ENCODE results near the gene BCL2. TPM values are rescaled to one million over a fixed set of nuclear protein-coding genes. Genes with fewer than 3 reads are reported as not detected.

BCL2 gene
- total RNA-seq, 1 donor from 2014 or later, result 76.1 TPM

GRCh38 chr18:63161032-63161760 is 158.4 kb downstream of the BCL2 start:
- intact Hi-C loops (cut with micrococcal nuclease), result loop anchor here (1.0 to 2.0 kb wide), 7 partner anchors 9 to 636 kb away; no protein-coding TSS in a partner anchor
- H3K4me1 Mint-ChIP-seq (ENCODE audit: low read depth), result peaks cover 90% of the 10 kb centered on the region

GRCh38 chr18:63160172-63160995 is 159.2 kb downstream of the BCL2 start:
- H3K9me3 Mint-ChIP-seq, result no peaks in the 10 kb centered on the region
- peak overlapping the region; percentile 99 for H3K27ac Mint-ChIP-seq
- H3K27me3 Mint-ChIP-seq (ENCODE audit: low read depth), result no peaks in the 10 kb centered on the region
- H3K4me3 Mint-ChIP-seq (ENCODE audit: low read depth), result peak overlapping the region; percentile 78
- H3K36me3 Mint-ChIP-seq (ENCODE audit: low read depth), result peaks cover 35% of the 10 kb centered on the region
- peaks cover 92% of the 10 kb centered on the region for H3K4me1 Mint-ChIP-seq (ENCODE audit: low read depth)
- DNase-seq (ENCODE audit: low spot score), result no peak
- intact Hi-C loops (cut with micrococcal nuclease), result loop anchor here (2.0 kb wide), 1 partner anchor 636 kb away; no protein-coding TSS in a partner anchor

More at GRCh38 chr18:63161032-63161760, 158.4 kb downstream of the BCL2 start:
- H3K4me3 Mint-ChIP-seq (ENCODE audit: low read depth), result peak overlapping the region; percentile 71
- H3K27me3 Mint-ChIP-seq (ENCODE audit: low read depth), result no peaks in the 10 kb centered on the region
- DNase-seq (ENCODE audit: low spot score), result no peak
- H3K27ac Mint-ChIP-seq, result peak overlapping the region; percentile 99
- no peaks in the 10 kb centered on the region for H3K9me3 Mint-ChIP-seq
- peaks cover 41% of the 10 kb centered on the region for H3K36me3 Mint-ChIP-seq (ENCODE audit: low read depth)

- Mint-ChIP-seq H3K9me3 (no peaks in the 10 kb centered on the region), H3K4me3 (ENCODE audit: low read depth) (peak overlapping the region; percentile 78), H3K36me3 (ENCODE audit: low read depth) (peaks cover 41% of the 10 kb centered on the region), H3K27ac (peak overlapping the region; percentile 99), H3K27me3 (ENCODE audit: low read depth) (no peaks in the 10 kb centered on the region), H3K4me1 (ENCODE audit: low read depth) (peaks cover 96% of the 10 kb centered on the region)
- DNase-seq (ENCODE audit: low spot score), result no peak
- intact Hi-C loops (cut with micrococcal nuclease), result loop anchor here (1.0 to 2.0 kb wide), 2 partner anchors 52 to 207 kb away; partner anchors contain the start of gene KDSR
Observed at GRCh38 chr18:63159590-63159989, 160.0 kb downstream of the BCL2 start.

DNA sequence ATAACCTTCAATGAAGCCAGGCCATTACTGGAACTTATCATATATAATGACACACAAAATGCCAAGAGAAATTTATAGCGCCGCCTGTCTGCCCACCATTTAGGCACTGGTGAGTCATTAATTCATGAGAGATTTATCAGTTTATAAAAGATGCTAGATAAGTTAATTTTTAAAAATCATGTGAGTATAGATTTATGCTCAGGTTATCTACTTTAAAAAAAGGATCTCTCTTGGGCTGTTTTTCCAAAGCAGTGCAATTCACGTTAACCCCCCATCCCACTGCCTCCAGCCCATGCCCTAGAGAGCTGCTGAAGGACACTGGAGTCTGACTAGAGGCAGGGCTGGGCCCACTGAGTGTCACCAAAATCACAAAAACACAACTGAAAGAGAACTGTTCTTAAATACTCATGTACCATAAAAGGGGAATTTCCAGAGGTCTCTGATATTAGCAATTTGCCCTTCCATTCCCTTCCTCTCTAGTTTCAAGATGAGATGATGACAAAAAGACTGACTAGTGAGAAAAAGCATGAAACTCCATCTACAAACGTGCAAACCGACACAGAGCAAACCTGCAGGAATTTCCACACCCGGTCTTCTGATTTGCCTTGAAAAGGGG is 160.8 kb downstream of the BCL2 start:
- Mint-ChIP-seq H3K27ac (peak overlapping the region; percentile 99), H3K4me1 (ENCODE audit: low read depth) (peaks cover 99% of the 10 kb centered on the region), H3K36me3 (ENCODE audit: low read depth) (peaks cover 42% of the 10 kb centered on the region), H3K4me3 (ENCODE audit: low read depth) (peak overlapping the region; percentile 78), H3K27me3 (ENCODE audit: low read depth) (no peaks in the 10 kb centered on the region), H3K9me3 (no peaks in the 10 kb centered on the region)
- intact Hi-C loops (cut with micrococcal nuclease), result loop anchor here (1.0 to 2.0 kb wide), 2 partner anchors 51 to 208 kb away; partner anchors contain the start of gene KDSR
- no peak for DNase-seq (ENCODE audit: low spot score)

- Mint-ChIP-seq H3K4me3 (ENCODE audit: low read depth) (peak overlapping the region; percentile 78), H3K27ac (peak overlapping the region; percentile 99), H3K36me3 (ENCODE audit: low read depth) (peaks cover 39% of the 10 kb centered on the region), H3K27me3 (ENCODE audit: low read depth) (no peaks in the 10 kb centered on the region), H3K9me3 (no peaks in the 10 kb centered on the region), H3K4me1 (ENCODE audit: low read depth) (peaks cover 99% of the 10 kb centered on the region)
- DNase-seq (ENCODE audit: low spot score), result no peak
- intact Hi-C loops (cut with micrococcal nuclease), result loop anchor here (2.0 kb wide), 1 partner anchor 209 kb away; the partner anchor contains the start of gene KDSR
Observed at GRCh38 chr18:63158012-63158631, 161.4 kb downstream of the BCL2 start.

- H3K4me3 Mint-ChIP-seq (ENCODE audit: low read depth), result peak overlapping the region; percentile 77
- intact Hi-C loops (cut with micrococcal nuclease), result loop anchor here (2.0 kb wide), 1 partner anchor 209 kb away; the partner anchor contains the start of gene KDSR
- no peak for DNase-seq (ENCODE audit: low spot score)
- peak overlapping the region; percentile 99 for H3K27ac Mint-ChIP-seq
- peaks cover 99% of the 10 kb centered on the region for H3K4me1 Mint-ChIP-seq (ENCODE audit: low read depth)
- peaks cover 43% of the 10 kb centered on the region for H3K36me3 Mint-ChIP-seq (ENCODE audit: low read depth)
- H3K9me3 Mint-ChIP-seq, result no peaks in the 10 kb centered on the region
- H3K27me3 Mint-ChIP-seq (ENCODE audit: low read depth), result no peaks in the 10 kb centered on the region
Observed at GRCh38 chr18:63157293-63158011, 162.1 kb downstream of the BCL2 start.

GRCh38 chr18:63155910-63156773 is 163.4 kb downstream of the BCL2 start:
- Mint-ChIP-seq H3K4me3 (ENCODE audit: low read depth) (peak overlapping the region; percentile 71), H3K36me3 (ENCODE audit: low read depth) (peaks cover 47% of the 10 kb centered on the region)
- DNase-seq (ENCODE audit: low spot score), result no peak

DNA sequence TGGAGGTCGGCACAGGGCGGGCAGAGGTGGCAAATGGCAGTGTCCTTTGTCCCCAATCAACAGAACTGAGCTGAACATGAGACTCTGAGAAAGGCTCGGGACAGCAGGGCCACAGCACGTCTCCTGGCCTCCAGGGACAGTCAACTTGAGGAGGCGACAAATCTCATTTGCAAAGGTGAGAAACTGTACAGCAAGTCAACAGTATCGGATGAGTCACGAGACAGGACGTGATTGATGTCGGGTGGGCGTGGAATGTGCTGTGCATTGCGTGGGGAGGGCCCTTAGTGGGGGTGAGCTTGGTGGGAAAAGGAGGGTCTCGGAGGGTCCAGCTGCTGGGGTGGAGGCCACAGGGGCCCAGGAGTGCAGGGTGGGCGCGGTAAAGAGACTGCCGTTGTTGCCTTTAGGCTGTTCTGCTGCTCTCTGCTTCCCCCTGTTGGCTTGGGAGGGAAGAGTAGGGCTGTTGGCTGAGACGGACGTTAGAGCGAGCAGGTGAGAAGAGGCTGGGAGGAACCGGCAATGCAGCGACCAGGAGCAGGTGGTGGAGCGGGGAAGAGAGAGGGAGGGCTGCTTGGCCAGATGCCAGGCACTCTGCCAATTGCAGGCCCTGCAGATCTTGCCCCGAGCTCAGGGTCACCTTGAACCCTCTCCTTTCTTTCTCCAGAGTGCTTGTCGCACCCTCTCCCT is 164.3 kb downstream of the BCL2 start:
- peaks cover 93% of the 10 kb centered on the region for H3K4me1 Mint-ChIP-seq (ENCODE audit: low read depth)
- H3K36me3 Mint-ChIP-seq (ENCODE audit: low read depth), result peaks cover 48% of the 10 kb centered on the region

More at GRCh38 chr18:63155910-63156773, 163.4 kb downstream of the BCL2 start:
- Mint-ChIP-seq H3K9me3 (no peaks in the 10 kb centered on the region), H3K4me1 (ENCODE audit: low read depth) (peaks cover 94% of the 10 kb centered on the region), H3K27ac (peak overlapping the region; percentile 99), H3K27me3 (ENCODE audit: low read depth) (no peaks in the 10 kb centered on the region)
- intact Hi-C loops (cut with micrococcal nuclease), result loop anchor here (1.0 kb wide), 6 partner anchors 18 to 311 kb away; partner anchors contain the start of gene BCL2

DNA sequence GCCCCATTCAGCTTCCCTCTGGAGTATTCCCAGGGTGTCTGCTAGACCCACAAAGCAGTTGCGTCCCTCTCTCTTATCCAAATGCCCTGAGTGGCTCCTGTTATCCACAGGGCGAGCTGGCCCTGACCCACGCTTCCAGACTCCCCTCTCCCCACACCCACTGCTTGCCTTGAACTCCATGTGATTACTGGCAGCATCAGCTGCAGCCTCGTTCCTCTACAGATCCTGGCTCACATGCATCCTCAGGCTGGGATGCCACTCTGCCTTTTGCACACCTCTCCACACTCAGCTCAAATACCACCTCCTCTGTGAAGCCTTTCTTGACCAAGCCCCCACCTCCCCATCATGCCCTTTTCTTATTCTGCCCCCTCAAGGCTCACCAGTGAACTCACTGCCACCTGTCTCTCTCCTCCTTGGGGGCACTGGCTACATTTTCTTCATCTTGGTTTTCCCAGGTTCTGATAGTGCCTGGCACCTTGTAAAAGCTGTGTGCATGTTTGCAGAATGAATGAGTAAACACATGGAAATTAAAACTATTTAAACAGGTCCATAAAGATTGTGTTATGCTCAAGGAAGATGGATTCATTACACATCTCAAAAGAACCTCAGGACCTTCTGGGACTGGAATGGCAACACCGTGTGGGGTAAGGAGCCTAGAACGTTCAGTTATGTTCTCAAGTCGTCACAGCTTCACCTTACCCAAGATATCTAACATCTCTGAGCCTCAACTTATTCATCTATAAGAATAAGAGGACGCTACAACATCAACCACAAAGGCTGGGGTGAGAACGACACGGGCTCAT is 165.0 kb downstream of the BCL2 start:
- H3K27me3 Mint-ChIP-seq (ENCODE audit: low read depth), result no peaks in the 10 kb centered on the region
- H3K36me3 Mint-ChIP-seq (ENCODE audit: low read depth), result peaks cover 44% of the 10 kb centered on the region
- peak overlapping the region; percentile 99 for H3K27ac Mint-ChIP-seq
- DNase-seq (ENCODE audit: low spot score), result no peak
- H3K4me1 Mint-ChIP-seq (ENCODE audit: low read depth), result peaks cover 86% of the 10 kb centered on the region
- no peaks in the 10 kb centered on the region for H3K9me3 Mint-ChIP-seq
- peak overlapping the region; percentile 71 for H3K4me3 Mint-ChIP-seq (ENCODE audit: low read depth)
- intact Hi-C loops (cut with micrococcal nuclease), result loop anchor here (1.0 kb wide), 6 partner anchors 16 to 309 kb away; partner anchors contain the start of gene BCL2

More for the DNA sequence above, 164.3 kb downstream of the BCL2 start:
- DNase-seq (ENCODE audit: low spot score), result peak; percentile 75
- peak overlapping the region; percentile 71 for H3K4me3 Mint-ChIP-seq (ENCODE audit: low read depth)
- H3K27me3 Mint-ChIP-seq (ENCODE audit: low read depth), result no peaks in the 10 kb centered on the region
- no peaks in the 10 kb centered on the region for H3K9me3 Mint-ChIP-seq
- peak overlapping the region; percentile 99 for H3K27ac Mint-ChIP-seq
- intact Hi-C loops (cut with micrococcal nuclease), result loop anchor here (1.0 kb wide), 6 partner anchors 17 to 310 kb away; partner anchors contain the start of gene BCL2

DNA sequence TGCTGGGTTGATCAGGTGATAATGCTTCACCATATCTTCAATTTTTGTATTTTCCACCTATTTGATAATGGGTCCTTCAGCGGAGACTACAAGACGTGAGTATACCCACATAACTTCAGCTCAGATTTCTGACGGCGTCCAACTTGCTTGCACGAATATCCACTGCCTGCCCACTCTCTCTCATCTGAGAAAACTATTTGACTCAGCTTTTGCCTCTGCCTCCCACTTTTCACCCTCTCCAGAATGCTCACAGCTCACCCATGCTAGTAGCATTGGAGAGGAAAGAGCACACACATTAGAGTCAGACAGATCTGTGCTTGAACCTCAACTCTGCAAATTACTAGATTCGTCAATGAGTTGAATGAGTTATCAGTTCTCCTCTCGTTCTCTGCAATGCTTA is 166.8 kb downstream of the BCL2 start:
- DNase-seq (ENCODE audit: low spot score), result no peak
- Mint-ChIP-seq H3K4me1 (ENCODE audit: low read depth) (peaks cover 71% of the 10 kb centered on the region), H3K27ac (peak overlapping the region; percentile 82), H3K27me3 (ENCODE audit: low read depth) (no peaks in the 10 kb centered on the region), H3K36me3 (ENCODE audit: low read depth) (peaks cover 52% of the 10 kb centered on the region), H3K9me3 (no peaks in the 10 kb centered on the region), H3K4me3 (ENCODE audit: low read depth) (no peak overlapping the region)
- intact Hi-C loops (cut with micrococcal nuclease), result loop anchor here (1.0 kb wide), 1 partner anchor 9 kb away; no protein-coding TSS in a partner anchor
